Spleen (tissue), 11 donors: ENCODE data around the gene SLC38A8. TPM values are rescaled to one million over a fixed set of nuclear protein-coding genes. Genes with fewer than 3 reads are reported as not detected.

ENCODE experiments used
- DNase-seq: peaks from one replicate; pipeline ENCODE4 v3.0.0-alpha.2; 2020
- H3K27ac ChIP-seq, 8 donors: fragments of 200-600 bp; sonication (generic) in 7 of 8; 1 replicate in 4 of 8; 2 replicates in 4 of 8; pipeline versions ENCODE4 v1.5.0 to v1.8.0; 2016 to 2021; ENCODE audit warnings: inconsistent platforms in 4 of 8, mild to moderate bottlenecking in 4 of 8, moderate library complexity in 1 of 8
- H3K27me3 ChIP-seq, 7 donors: fragments of 200-600 bp; sonication (generic) in 6 of 7; replicated peaks in 1 of 7; 1 replicate in 4 of 7; 2 replicates in 3 of 7; pipeline versions ENCODE4 v1.5.0 to v1.8.0; 2016 to 2021; ENCODE audit warnings: inconsistent platforms in 3 of 7, mild to moderate bottlenecking in 1 of 7
- H3K36me3 ChIP-seq, 6 donors: fragments of 200-600 bp; sonication (generic) in 5 of 6; 1 replicate in 4 of 6; 2 replicates in 2 of 6; pipeline versions ENCODE4 v1.5.0 to v1.8.0; 2016 to 2021; ENCODE audit warnings: inconsistent platforms in 2 of 6
- H3K4me1 ChIP-seq, 6 donors: fragments of 200-600 bp; sonication (generic) in 5 of 6; 1 replicate in 3 of 6; 2 replicates in 3 of 6; pipeline versions ENCODE4 v1.5.0 to v1.8.0; 2016 to 2021; ENCODE audit warnings: inconsistent platforms in 3 of 6
- H3K4me3 ChIP-seq, 8 donors: fragments of 200-600 bp; sonication (generic) in 7 of 8; 1 replicate in 4 of 8; 2 replicates in 4 of 8; pipeline versions ENCODE4 v1.5.0 to v1.8.0; 2016 to 2021; ENCODE audit warnings: inconsistent platforms in 4 of 8, mild to moderate bottlenecking in 4 of 8, moderate library complexity in 2 of 8
- H3K9me3 ChIP-seq, 8 donors: fragments of 200-600 bp; sonication (generic) in 7 of 8; 1 replicate in 4 of 8; 2 replicates in 4 of 8; pipeline versions ENCODE4 v1.5.0 to v1.8.0; 2016 to 2021; ENCODE audit warnings: inconsistent platforms in 4 of 8
- POLR2A ChIP-seq, 3 donors: fragments of 450-650 bp; IDR thresholded peaks; one replicate each; pipeline ENCODE4 v1.5.1; 2017; ENCODE audit warnings: antibody characterized with exemption in 3 of 3, mild to moderate bottlenecking in 1 of 3
- POLR2AphosphoS5 ChIP-seq, 3 donors: sonication (generic); formaldehyde crosslinking; IDR thresholded peaks; one replicate each; pipeline ENCODE4 v1.5.1; 2017; ENCODE audit warnings: antibody characterized with exemption in 3 of 3
- WGBS, 5 donors: extraction: QIAGEN DNeasy Blood & Tissue Kit in 3 of 5; methylation state at CpG; one replicate each; pipeline versions ENCODE4 v1.1.5 to v1.1.7; 2013 to 2018; 5-methylcytosine and 5-hydroxymethylcytosine counted together
- intact Hi-C: fragments of 100-400 bp; cut with DNase I; formaldehyde crosslinking; loops from one replicate; pipeline ENCODE4 v1.15.0; 2023; ENCODE audit warnings: low total_unique reads
- polyA plus RNA-seq, 3 donors: library from polyadenylated mRNA; stranded (reverse); fragments of 200-250 nt; gene quantifications; one replicate each; pipeline ENCODE4 v1.2.1, GENCODE V29; 2013
- total RNA-seq, 7 donors: library from RNA; depleted of rRNA in 3 of 7; stranded (reverse); fragments of >200 nt in 3 of 7; fragmentation: NEBNext Ultra II Directional in 4 of 7; extraction: Animal tissue kit (Norgen Biotek cat#: 25700) in 4 of 7; gene quantifications; one replicate each; pipeline versions ENCODE4 v1.1.0 to v1.2.1, GENCODE V29; 2016 to 2021
- TF ChIP-seq, protein P1 (sequence below), 11 experiments: fragments of 200-600 bp in 7 of 11; fragments of 450-650 bp in 4 of 11; sonication (generic) in 4 of 11; IDR thresholded peaks in 8 of 11; conservative IDR thresholded peaks in 3 of 11; 1 replicate in 7 of 11; 2 replicates in 4 of 11; pipeline versions ENCODE4 v1.4.0 to v1.8.0; 2016 to 2021; ENCODE audit warnings: antibody characterized with exemption in 11 of 11, inconsistent platforms in 4 of 11, mild to moderate bottlenecking in 1 of 11
- donor health status: healthy with polysubstance abuse.
- donor health status: DM: no; HTN: no; CAD: no; lungs with moderate emphysema.
- donor health status: DM: no; HTN: no; CAD: no.
- donor health status: Bipolar disorder and iron deficiency.
- donor health status: healthy.
- donor health status: DM: no; HTN: no; CAD: no.
- donor health status: DM: yes; HTN: yes; CAD: no.

The SLC38A8 gene
- total and polyA plus RNA-seq, 10 donors: 0.37 TPM; not detected in 9

DNA sequence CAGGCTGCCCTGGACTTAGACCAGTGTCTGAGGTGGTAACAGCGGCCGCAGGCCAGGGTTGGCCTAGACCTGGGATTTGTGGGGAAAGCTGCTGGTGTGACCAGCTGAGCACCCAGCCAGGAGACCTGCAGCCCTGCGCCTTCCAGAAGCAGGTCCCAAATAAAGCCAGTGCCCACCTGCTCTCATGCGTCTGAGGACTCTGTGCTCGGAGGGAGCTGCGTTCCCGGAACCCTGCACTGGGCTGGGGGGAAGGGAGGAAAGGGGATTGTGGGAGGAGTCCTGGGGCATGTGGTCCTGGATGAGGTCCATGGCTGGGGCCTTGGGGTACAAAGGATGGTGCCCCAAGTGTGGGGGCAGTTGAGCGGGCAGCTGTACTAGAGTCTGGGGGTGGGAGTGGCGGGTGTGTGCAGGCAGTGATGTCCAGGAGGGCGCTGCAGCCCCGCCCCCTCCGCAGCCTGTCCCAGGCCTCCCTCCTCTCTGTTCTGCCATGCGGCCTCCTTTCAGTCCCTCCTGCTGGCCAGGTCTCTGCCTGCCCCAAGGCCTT, 76.4 kb downstream of the SLC38A8 start:
- intact Hi-C loops: no loop called here
- TF ChIP-seq POLR2A (IDR thresholded peaks at IDR 0.05): no peak
- TF ChIP-seq POLR2AphosphoS5 (IDR thresholded peaks at IDR 0.05): no peak
- TF ChIP-seq, protein P1, sequence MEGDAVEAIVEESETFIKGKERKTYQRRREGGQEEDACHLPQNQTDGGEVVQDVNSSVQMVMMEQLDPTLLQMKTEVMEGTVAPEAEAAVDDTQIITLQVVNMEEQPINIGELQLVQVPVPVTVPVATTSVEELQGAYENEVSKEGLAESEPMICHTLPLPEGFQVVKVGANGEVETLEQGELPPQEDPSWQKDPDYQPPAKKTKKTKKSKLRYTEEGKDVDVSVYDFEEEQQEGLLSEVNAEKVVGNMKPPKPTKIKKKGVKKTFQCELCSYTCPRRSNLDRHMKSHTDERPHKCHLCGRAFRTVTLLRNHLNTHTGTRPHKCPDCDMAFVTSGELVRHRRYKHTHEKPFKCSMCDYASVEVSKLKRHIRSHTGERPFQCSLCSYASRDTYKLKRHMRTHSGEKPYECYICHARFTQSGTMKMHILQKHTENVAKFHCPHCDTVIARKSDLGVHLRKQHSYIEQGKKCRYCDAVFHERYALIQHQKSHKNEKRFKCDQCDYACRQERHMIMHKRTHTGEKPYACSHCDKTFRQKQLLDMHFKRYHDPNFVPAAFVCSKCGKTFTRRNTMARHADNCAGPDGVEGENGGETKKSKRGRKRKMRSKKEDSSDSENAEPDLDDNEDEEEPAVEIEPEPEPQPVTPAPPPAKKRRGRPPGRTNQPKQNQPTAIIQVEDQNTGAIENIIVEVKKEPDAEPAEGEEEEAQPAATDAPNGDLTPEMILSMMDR (IDR thresholded peaks at IDR 0.05 in 8 of 11, conservative IDR thresholded peaks at IDR 0.05 in 3 of 11): no peak
- peaks cover 0 to 11% (median 2%) of the 10 kb centered on the region in 6 donors for H3K4me1 ChIP-seq
- no peaks in the 10 kb centered on the region for H3K9me3 ChIP-seq
- 88 to 97% (median 95%) methylated on average over 10 to 13 of the region's 13 CpGs for WGBS, 5 donors
- H3K27ac ChIP-seq: no peak overlapping the region
- no peak for DNase-seq
- peaks cover 0 to 35% (median 23%) of the 10 kb centered on the region in 7 donors for H3K27me3 ChIP-seq
- H3K36me3 ChIP-seq: peaks cover 0 to 57% (median 22%) of the 10 kb centered on the region in 6 donors
- no peak overlapping the region for H3K4me3 ChIP-seq

DNA sequence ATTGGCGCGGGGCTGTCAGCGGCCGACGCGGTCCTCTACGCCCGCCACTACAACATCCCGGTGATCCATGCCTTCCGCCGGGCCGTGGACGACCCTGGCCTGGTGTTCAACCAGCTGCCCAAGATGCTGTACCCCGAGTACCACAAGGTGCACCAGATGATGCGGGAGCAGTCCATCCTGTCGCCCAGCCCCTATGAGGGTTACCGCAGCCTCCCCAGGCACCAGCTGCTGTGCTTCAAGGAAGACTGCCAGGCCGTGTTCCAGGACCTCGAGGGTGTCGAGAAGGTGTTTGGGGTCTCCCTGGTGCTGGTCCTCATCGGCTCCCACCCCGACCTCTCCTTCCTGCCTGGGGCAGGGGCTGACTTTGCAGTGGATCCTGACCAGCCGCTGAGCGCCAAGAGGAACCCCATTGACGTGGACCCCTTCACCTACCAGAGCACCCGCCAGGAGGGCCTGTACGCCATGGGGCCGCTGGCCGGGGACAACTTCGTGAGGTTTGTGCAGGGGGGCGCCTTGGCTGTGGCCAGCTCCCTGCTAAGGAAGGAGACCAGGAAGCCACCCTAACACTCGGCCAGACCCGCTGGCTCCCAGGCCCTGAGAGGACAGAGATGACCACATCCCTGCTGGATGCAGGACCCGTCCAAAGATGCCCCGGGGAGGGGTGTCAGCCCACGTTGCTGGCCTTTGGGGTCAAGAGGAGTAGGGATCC, 77.0 kb downstream of the SLC38A8 start:
- 91 to 94% (median 92%) methylated on average over 17 to 36 of the region's 36 CpGs for WGBS, 5 donors
- Histone ChIP-seq H3K27ac (no peak overlapping the region), H3K4me3 (no peak overlapping the region), H3K27me3 (peaks cover 0 to 29% (median 23%) of the 10 kb centered on the region in 7 donors), H3K9me3 (no peaks in the 10 kb centered on the region), H3K36me3 (peaks cover 0 to 63% (median 24%) of the 10 kb centered on the region in 6 donors), H3K4me1 (peaks cover 0 to 14% (median 2%) of the 10 kb centered on the region in 6 donors)
- DNase-seq: no peak
- TF ChIP-seq POLR2AphosphoS5 (IDR thresholded peaks at IDR 0.05): peak in 1 of 3 donors; percentile 45
- TF ChIP-seq POLR2A (IDR thresholded peaks at IDR 0.05): no peak
- intact Hi-C loops: no loop called here

DNA sequence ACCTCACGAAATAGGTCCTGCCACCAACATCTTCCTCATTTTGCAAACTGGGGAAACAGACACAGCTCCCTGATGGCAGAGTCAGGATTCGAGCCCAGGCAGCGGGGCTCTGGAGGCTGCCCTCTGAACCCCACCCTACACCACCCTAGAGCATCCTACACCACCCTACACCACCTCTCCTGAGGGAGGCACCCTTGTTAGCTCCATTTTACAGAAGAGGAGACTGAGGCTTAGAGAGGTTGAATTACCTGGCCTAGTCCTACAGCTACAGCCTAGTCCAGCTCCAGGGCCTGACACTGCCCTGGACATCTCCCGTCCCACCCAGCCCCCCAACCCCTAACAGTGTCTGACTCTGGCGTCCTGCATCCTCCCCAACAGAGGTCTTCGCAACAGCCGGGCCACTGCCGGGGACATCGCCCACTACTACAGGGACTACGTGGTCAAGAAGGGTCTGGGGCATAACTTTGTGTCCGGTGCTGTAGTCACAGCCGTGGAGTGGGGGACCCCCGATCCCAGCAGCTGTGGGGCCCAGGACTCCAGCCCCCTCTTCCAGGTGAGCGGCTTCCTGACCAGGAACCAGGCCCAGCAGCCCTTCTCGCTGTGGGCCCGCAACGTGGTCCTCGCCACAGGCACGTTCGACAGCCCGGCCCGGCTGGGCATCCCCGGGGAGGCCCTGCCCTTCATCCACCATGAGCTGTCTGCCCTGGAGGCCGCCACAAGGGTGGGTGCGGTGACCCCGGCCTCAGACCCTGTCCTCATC, 77.7 kb downstream of the SLC38A8 start:
- Histone ChIP-seq H3K4me1 (peaks cover 0 to 20% (median 4%) of the 10 kb centered on the region in 6 donors), H3K36me3 (peaks cover 0 to 71% (median 28%) of the 10 kb centered on the region in 6 donors), H3K4me3 (no peak overlapping the region), H3K9me3 (no peaks in the 10 kb centered on the region), H3K27ac (no peak overlapping the region), H3K27me3 (peaks cover 0 to 22% (median 17%) of the 10 kb centered on the region in 7 donors)
- intact Hi-C loops: no loop called here
- DNase-seq: no peak
- TF ChIP-seq, protein P1 (IDR thresholded peaks at IDR 0.05 in 8 of 11, conservative IDR thresholded peaks at IDR 0.05 in 3 of 11): no peak
- no peak for TF ChIP-seq POLR2AphosphoS5 (IDR thresholded peaks at IDR 0.05)
- no peak for TF ChIP-seq POLR2A (IDR thresholded peaks at IDR 0.05)
- 89 to 95% (median 92%) methylated on average over 11 to 26 of the region's 26 CpGs for WGBS, 5 donors

DNA sequence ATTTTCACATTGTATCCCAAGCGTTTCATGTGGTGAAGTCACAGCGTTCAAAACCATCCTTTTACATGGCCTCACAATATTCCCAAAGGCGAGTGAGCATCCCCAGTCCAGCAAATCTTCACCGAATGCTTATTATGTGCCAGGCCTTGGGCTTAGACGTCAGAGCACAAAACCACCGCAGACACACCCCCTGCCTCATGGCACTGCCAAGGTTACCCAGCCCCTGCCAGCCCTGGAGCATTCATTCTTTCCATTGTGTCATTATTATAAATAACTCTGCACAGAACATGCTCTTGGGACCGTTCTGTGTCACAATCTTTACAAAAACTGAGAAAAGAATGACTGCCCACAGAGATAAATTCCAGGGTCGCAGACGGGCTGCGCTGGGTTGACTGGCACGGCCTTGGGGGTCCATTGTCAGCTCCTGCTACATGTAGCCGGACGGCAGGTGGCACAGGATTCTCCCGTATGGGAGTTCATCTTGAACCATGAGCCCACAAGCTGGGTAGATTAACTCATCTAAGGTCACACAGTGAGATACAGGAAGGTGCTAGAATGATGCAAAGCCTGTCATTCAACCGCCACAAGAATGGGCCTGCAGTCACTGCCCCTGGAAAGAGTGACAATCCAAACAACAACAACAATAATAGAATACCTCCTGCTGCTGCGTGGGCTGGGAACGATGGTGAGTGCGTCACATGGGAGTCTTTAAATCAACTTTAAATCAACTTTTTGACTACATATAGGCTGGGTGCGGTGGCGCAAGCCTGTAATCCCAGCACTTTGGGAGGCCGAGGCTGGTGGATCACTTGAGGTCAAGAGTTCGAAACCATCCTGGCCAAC, 79.1 kb downstream of the SLC38A8 start:
- TF ChIP-seq POLR2A (IDR thresholded peaks at IDR 0.05) (no peak), POLR2AphosphoS5 (IDR thresholded peaks at IDR 0.05) (no peak)
- TF ChIP-seq, protein P1 (IDR thresholded peaks at IDR 0.05 in 8 of 11, conservative IDR thresholded peaks at IDR 0.05 in 3 of 11): no peak
- H3K27me3 ChIP-seq: peaks cover 0 to 8% (median 4%) of the 10 kb centered on the region in 7 donors
- intact Hi-C loops: no loop called here
- H3K36me3 ChIP-seq: peaks cover 0 to 84% (median 28%) of the 10 kb centered on the region in 6 donors
- WGBS, 5 donors: 85 to 93% (median 88%) methylated on average over 22 of the region's 22 CpGs
- H3K4me1 ChIP-seq: peaks cover 0 to 15% (median 3%) of the 10 kb centered on the region in 6 donors
- H3K27ac ChIP-seq: no peak overlapping the region
- H3K4me3 ChIP-seq: no peak overlapping the region
- DNase-seq: no peak
- H3K9me3 ChIP-seq: no peaks in the 10 kb centered on the region
